ENCODE measurements around the gene RALGPS1. TPM values are rescaled to one million over a fixed set of nuclear protein-coding genes. Genes with fewer than 3 reads are reported as not detected.

The RALGPS1 gene
- total RNA-seq, 2 experiments from 2014 or later = 1.5 to 1.7 TPM

GRCh38 chr9:127106466-127106855, 191.9 kb downstream of the RALGPS1 start:
- ChIA-PET POLR2A (no interaction called here), CTCF (no interaction called here)

- POLR2A ChIA-PET = no interaction called here
Observed at GRCh38 chr9:127107171-127107928, 192.8 kb downstream of the RALGPS1 start.

GRCh38 chr9:127107929-127108876, 193.6 kb downstream of the RALGPS1 start:
- POLR2A ChIA-PET = no interaction called here
- CTCF ChIA-PET = no interaction called here

More at GRCh38 chr9:127107171-127107928, 192.8 kb downstream of the RALGPS1 start:
- CTCF ChIA-PET = no interaction called here

DNA sequence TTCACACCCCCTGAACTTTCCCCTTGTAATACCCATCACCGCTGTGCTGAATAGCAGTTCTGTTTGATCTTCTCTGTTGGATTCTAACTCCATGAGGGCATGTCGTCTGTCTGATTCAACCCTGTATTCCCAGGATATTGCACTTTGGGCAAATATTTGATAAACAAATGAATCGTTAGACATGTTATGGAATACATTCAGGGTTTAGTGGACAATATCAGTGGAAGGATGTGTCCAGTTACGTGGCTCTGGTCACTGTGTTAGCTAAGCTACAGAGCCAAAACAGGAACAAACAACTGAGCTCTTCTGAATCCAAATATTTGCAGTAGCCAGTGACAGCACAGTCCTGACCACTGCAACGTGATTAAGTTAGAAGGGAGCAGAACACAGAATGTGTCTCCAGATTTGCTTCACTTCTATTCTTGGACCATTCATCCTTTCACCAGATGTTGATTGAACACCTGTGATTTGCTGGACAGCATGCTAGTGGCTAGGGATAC, 194.7 kb downstream of the RALGPS1 start:
- ChIA-PET POLR2A (no interaction called here), CTCF (no interaction called here)

DNA sequence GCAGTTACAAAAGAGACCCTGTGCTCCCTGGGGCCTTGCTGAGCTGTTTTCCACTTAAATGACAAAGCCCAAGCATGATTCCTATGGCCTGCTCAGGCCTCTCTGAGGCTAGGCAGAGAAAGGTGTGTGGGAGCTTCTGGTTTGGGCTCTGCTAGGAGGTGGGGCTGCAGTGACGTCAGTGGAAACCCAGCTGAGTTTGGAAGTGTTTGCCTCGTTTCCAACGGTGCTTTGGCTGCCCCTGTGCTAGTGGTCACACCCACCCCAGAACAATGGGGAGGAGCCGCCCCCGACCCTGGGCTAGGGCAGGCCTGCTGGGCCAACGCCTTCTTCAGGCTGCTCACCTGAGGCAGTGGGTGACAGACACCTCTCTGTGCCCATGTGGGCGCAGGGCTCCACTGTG, 197.5 kb downstream of the RALGPS1 start:
- ChIA-PET POLR2A (no interaction called here), CTCF (no interaction called here)

DNA sequence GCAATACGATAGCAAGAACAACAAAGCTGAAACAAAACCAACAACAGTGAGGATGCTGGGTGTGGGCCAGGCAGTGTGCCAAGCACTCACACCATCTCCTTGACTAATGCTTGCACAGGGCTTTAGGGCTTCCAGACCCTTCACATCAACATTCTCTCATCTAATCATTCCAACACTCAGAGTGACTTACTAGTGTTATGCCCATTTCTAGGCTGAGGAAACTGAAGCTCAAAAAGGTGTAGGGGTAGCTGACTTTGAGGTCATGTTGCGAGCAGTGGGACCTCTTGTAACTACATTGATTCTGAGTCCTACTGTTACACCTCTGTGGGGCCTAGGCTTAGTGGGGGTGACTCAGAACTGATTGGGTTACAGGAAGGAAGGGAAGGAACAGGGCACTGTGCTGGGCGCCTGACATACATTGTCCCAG, 198.2 kb downstream of the RALGPS1 start:
- ChIA-PET CTCF (no interaction called here), POLR2A (no interaction called here)

DNA sequence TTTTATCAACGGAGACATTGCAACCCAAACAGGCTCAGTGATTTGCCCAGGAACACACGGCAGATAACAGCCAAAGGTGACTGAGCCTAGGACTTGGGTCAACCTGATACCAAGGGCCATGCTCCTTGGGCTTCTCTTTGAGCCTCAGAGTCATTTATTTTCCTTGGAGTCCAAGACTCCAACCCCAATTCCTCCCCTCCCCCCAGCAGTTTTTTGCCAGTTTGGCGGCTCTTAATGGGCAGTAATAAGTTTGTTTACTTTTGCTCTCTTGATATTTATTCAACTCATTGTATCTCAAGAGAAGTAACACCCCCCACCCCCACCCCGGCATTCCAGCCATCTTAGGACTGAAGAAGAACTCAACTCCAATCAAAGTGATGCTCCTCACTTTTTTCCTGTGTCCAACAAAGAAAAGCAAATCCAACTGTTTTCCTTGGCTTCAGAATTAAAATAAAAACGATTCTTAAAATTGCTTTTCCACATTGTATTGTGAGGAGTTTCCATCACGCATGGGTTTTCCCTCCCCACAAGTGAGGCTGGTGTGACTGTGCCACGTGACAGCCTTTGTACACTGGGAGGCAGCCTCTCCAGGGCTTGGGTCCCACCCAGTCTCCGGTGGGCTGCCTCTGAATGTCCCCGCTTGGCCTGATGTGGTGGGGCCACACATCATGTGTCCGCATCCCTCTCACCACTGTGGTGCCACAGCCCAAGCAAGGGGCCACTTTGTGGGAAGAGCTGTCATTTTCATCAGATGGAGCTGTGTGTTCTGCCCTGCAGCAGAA, 198.8 kb downstream of the RALGPS1 start:
- ChIA-PET CTCF (no interaction called here), POLR2A (no interaction called here)

DNA sequence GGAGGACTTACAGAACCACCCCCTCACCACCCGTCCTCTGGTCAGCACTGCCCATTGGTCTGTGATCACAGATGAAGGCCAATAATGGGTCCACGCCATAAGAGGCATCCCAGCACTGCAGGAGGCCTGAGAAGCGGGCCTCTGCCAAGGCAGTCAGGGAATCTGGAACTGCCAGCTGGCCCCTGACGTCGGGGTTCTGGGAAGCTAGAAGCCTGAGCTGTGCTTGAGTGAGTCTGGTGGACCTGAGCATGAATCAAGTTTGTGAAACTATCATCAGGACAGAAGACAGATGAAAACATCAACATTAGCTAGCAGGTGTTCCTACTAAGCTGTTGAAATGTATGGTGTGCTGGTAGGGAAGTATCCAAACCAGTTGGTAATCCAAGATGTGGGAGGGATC, 200.0 kb downstream of the RALGPS1 start:
- POLR2A ChIA-PET = no interaction called here
- CTCF ChIA-PET = no interaction called here

- POLR2A ChIA-PET = no interaction called here
- CTCF ChIA-PET = interaction anchor here (0.8 kb wide), 1 partner anchor 264 kb away, joined by 3 read pairs; no protein-coding TSS in a partner anchor
Observed at GRCh38 chr9:127116088-127116726, 201.6 kb downstream of the RALGPS1 start.

DNA sequence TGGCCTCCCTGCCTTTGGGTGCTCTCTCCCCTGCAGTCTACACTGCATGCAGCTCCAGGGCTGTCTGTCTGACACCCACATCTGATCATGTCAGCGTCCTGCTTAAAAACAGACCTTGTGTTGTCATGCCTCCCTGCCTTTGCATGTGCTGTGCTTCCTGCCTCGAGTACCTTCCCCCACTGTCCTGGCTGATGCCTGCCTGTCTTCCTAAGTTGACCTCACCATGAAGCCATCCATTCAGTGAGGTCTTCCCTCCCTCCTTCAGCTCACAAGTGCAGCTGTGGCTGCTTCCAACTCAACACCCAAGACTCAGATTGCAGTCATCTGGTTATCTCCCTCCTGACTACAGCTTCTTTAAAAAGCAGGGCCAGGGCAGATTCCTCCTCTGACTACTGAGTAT, 202.4 kb downstream of the RALGPS1 start:
- POLR2A ChIA-PET = no interaction called here
- CTCF ChIA-PET = interaction anchor here (1.3 kb wide), 1 partner anchor 148 kb away, joined by 4 read pairs; no protein-coding TSS in a partner anchor

DNA sequence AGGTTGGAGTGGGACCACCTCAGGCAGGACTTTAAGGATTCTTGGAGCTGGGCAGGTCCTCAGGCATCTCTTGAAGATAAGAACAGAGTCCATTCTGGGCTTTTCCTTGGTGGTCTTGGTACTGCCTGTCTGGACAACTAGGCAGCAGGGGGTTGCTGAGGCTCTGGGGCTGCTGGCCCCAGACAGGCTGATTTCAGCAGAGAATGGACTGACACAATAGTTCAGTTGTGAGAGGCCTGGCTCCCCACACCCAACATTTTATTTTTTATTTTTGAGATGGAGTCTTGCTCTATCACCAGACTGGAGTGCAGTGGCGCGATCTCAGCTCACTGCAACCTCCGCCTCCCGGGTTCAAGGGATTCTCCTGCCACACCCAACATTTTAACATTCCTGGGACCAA, 203.2 kb downstream of the RALGPS1 start:
- CTCF ChIA-PET = interaction anchor here (1.3 kb wide), 1 partner anchor 149 kb away, joined by 4 read pairs; no protein-coding TSS in a partner anchor
- POLR2A ChIA-PET = no interaction called here

GRCh38 chr9:127118597-127119319, 204.2 kb downstream of the RALGPS1 start:
- CTCF ChIA-PET = no interaction called here

GRCh38 chr9:127119320-127119709, 204.7 kb downstream of the RALGPS1 start:
- CTCF ChIA-PET = no interaction called here

More at GRCh38 chr9:127118597-127119319, 204.2 kb downstream of the RALGPS1 start:
- POLR2A ChIA-PET = no interaction called here

DNA sequence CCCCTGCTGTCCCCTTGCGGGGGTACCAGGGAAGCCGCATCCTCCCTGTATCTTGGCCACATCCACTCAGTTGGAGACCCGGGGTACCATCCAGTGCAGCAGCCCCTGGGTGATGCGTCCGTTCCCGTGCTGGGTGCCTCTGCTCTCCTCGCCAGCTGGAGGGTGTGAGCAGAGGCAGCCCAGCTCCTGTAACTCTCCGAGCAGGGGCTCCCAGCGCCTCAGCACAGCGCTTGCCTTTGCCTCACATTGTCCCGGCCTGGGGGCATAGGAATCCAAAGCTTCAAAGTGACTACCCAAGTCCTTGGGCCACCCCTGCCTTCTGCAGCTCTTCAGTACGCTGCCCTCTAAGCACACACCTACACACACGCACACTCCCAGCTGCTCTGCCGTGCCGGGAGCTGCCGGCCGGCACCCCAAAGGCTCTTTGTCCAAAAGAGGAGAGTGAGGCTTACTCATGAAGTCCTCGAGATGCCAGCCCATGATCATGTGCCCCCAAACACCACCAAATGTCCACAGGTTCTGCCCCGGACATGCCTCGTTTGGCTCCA, 207.1 kb downstream of the RALGPS1 start:
- POLR2A ChIA-PET = no interaction called here
- CTCF ChIA-PET = no interaction called here

More at GRCh38 chr9:127119320-127119709, 204.7 kb downstream of the RALGPS1 start:
- POLR2A ChIA-PET = no interaction called here

GRCh38 chr9:127122176-127123063, 207.8 kb downstream of the RALGPS1 start, which contains the start of gene ANGPTL2:
TSS of gene ANGPTL2 (minus strand) at chr9:127122635. CDS start at chr9:127108731, 13,904 bp downstream.
- ChIA-PET CTCF (no interaction called here), POLR2A (no interaction called here)

DNA sequence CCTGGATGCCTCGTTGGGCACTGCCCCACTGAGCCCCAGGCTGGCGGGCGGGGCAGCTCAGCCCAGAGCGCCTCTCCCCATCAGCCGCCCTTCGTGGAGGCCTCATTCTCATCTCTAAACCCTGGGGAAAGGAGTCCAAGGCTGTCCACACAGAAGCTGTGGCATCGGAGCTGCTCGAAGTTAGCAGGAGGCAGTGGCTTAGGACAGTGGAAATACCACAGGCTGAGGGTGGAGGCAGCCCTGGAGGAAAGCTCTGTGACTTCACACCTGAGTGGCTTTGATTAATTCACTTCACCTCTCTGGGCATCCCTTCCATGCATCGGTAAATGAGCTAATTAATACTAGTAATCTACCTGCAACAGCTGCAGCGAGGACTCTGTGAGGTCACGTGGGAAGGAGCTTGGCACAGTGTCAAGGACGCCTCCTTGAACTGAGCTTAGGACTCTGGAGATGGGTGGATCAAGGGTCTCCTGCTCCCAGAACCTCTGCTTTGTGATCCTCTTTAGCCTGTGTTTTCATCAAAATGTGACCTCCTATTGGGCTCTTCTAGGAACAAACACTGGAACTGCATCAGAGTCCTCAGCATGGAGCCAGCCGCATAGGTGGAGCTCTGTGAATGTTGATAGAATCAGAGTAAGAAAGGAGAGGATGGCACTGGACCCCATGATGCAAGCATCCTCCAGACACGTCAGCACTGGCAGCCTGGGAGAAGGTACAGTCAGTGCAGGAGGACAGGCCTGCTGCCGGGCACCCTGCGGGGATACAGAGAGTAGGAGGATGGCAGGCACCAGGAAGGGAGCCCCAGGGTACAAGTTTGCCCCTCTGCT, 208.7 kb downstream of the RALGPS1 start:
- ChIA-PET POLR2A (no interaction called here), CTCF (interaction anchor here (1.0 kb wide), 1 partner anchor 22 kb away, joined by 3 read pairs; no protein-coding TSS in a partner anchor)
